Fibroblast of skin of right biceps (primary cell): ENCODE results near the gene PLS3.
A peak's percentile ranks its signal among the peaks of the same experiment; 100 is the strongest.
"Not testable (repeated sequence)": the region's sequence is repeated elsewhere in the genome, so short reads cannot be mapped to it uniquely, and the experiment has no call there.

ENCODE experiments used
- DNase-seq: peaks from one replicate; pipeline ENCODE4 v3.0.0-alpha.2; 2013

The PLS3 gene

GRCh38 chrX:115560978-115561604 is at the start of gene PLS3:
Gene PLS3 (plus strand): TSS chrX:115561174. CDS start chrX:115610251, 49,077 bp downstream.
- peak; percentile 91 for DNase-seq

- no peak for DNase-seq
Observed at GRCh38 chrX:115518113-115518512, 42.9 kb upstream of the PLS3 start.

- no peak for DNase-seq
Observed at GRCh38 chrX:115521741-115522140, 39.2 kb upstream of the PLS3 start.

GRCh38 chrX:115522952-115523351 is 38.0 kb upstream of the PLS3 start:
- no peak for DNase-seq

- no peak for DNase-seq
Observed at GRCh38 chrX:115525486-115525885, 35.5 kb upstream of the PLS3 start.

- peak; percentile 17 for DNase-seq
Observed at GRCh38 chrX:115531818-115532403, 29.1 kb upstream of the PLS3 start.

- peak; percentile 41 for DNase-seq
Observed at GRCh38 chrX:115533485-115533884, 27.5 kb upstream of the PLS3 start.

- DNase-seq: no peak
Observed at GRCh38 chrX:115534383-115534782, 26.6 kb upstream of the PLS3 start.

- peak; percentile 1 for DNase-seq
Observed at GRCh38 chrX:115535421-115535820, 25.6 kb upstream of the PLS3 start.

GRCh38 chrX:115535844-115536243 is 25.1 kb upstream of the PLS3 start:
- DNase-seq: peak; percentile 5

- DNase-seq: no peak
Observed at GRCh38 chrX:115539841-115540240, 21.1 kb upstream of the PLS3 start.

- DNase-seq: not testable (repeated sequence)
Observed at GRCh38 chrX:115541045-115541444, 19.9 kb upstream of the PLS3 start.

- no peak for DNase-seq
Observed at GRCh38 chrX:115547448-115547847, 13.5 kb upstream of the PLS3 start.

GRCh38 chrX:115549008-115549407 is 12.0 kb upstream of the PLS3 start:
- no peak for DNase-seq

- DNase-seq: no peak
Observed at GRCh38 chrX:115553171-115553570, 7.8 kb upstream of the PLS3 start.

- no peak for DNase-seq
Observed at GRCh38 chrX:115559672-115560071, 1.3 kb upstream of the PLS3 start.

GRCh38 chrX:115560211-115560977 is 580 bp upstream of the PLS3 start:
- DNase-seq: peak; percentile 57

- DNase-seq: peak; percentile 43
Observed at GRCh38 chrX:115561605-115562479, 868 bp downstream of the PLS3 start.

GRCh38 chrX:115562480-115562847 is 1.5 kb downstream of the PLS3 start:
- peak; percentile 56 for DNase-seq

- DNase-seq: no peak
Observed at GRCh38 chrX:115563633-115564162, 2.7 kb downstream of the PLS3 start.

GRCh38 chrX:115564243-115564642 is 3.3 kb downstream of the PLS3 start:
- peak; percentile 40 for DNase-seq

GRCh38 chrX:115565888-115566287 is 4.9 kb downstream of the PLS3 start:
- DNase-seq: no peak

- DNase-seq: peak; percentile 36
Observed at GRCh38 chrX:115571712-115572111, 10.7 kb downstream of the PLS3 start.
